ENCODE data around the gene HSF4. TPM values are rescaled to one million over a fixed set of nuclear protein-coding genes. Genes with fewer than 3 reads are reported as not detected.

HSF4 gene
- total RNA-seq, 4 donors from 2014 or later, result 29.5 to 136 (median 76.6) TPM

DNA sequence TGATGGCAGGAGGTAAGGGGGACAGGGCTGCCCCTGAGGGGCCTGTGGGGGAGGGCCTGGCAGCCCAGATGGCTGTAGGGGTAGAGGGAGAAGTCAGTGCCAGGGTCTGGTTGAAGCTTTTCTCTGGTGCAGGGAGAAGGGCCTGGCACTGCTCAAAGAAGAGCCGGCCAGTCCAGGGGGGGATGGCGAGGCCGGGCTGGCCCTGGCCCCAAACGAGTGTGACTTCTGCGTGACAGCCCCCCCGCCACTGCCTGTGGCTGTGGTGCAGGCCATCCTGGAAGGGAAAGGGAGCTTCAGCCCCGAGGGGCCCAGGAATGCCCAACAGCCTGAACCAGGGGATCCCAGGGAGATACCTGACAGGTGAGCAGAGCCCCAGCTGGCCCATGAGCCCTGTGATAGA, 3.0 kb downstream of the HSF4 start:
- Histone ChIP-seq H3K4me1 (peaks cover 15 to 62% (median 52%) of the 10 kb centered on the region in 4 donors), H3K27ac (no peak overlapping the region), H3K4me3 (no peak overlapping the region), H3K9me3 (no peaks in the 10 kb centered on the region), H3K27me3 (peaks cover 43% of the 10 kb centered on the region), H3K36me3 (no peaks in the 10 kb centered on the region)
- no peak for TF ChIP-seq POLR2A (IDR thresholded peaks at IDR 0.05)
- no peak for TF ChIP-seq EP300 (IDR thresholded peaks at IDR 0.05; ENCODE audit: low read depth)
- TF ChIP-seq, protein P1, sequence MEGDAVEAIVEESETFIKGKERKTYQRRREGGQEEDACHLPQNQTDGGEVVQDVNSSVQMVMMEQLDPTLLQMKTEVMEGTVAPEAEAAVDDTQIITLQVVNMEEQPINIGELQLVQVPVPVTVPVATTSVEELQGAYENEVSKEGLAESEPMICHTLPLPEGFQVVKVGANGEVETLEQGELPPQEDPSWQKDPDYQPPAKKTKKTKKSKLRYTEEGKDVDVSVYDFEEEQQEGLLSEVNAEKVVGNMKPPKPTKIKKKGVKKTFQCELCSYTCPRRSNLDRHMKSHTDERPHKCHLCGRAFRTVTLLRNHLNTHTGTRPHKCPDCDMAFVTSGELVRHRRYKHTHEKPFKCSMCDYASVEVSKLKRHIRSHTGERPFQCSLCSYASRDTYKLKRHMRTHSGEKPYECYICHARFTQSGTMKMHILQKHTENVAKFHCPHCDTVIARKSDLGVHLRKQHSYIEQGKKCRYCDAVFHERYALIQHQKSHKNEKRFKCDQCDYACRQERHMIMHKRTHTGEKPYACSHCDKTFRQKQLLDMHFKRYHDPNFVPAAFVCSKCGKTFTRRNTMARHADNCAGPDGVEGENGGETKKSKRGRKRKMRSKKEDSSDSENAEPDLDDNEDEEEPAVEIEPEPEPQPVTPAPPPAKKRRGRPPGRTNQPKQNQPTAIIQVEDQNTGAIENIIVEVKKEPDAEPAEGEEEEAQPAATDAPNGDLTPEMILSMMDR (IDR thresholded peaks at IDR 0.05), result no peak
- no peak for TF ChIP-seq POLR2AphosphoS5 (IDR thresholded peaks at IDR 0.05)
- WGBS, 2 donors (ENCODE audit: low coverage in 1 of 2), result 91% methylated on average over 7 of the region's 7 CpGs; no CpG with 5 or more reads in 1 of the 2 donors
- intact Hi-C loops (cut with DNase I; ENCODE audit: low total_unique reads) (no loop called here), in situ Hi-C loops (cut with MboI; ENCODE audit: low pct_ligation_motif_present in 1 of 4, low pct_unique_long_range_greater_than_20kb in 1 of 4, low sequenced_read_pairs in 3 of 4) (loop anchor here in 2 of 4 donors (25.0 kb wide), 2 partner anchors 180 to 205 kb away; partner anchors contain the start of genes CES3 (in 1 of the 2) and CES4A (in 1 of the 2))
- peak; percentile 6 for DNase-seq

DNA sequence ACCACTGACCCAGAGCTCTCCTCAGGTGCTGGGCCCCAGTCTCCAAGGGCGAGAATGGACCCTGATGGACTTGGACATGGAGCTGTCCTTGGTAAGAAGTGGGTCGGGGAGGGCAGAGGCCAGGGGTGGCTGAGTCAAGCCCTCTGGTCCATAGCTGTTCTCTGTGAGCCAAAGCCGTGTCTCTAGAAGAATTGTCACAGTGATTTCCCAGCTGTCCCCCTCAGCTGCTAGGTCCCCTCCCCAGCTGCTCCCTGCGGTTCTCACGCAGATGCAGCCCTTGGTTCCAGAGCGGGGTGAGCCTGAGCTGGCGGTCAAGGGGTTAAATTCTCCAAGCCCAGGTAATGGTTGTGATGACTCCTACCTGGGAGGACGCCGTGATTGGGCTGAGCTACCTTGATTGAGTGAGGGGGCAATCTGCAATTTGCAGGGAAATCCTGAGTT, 4.5 kb downstream of the HSF4 start:
- intact Hi-C loops (cut with DNase I; ENCODE audit: low total_unique reads) (no loop called here), in situ Hi-C loops (cut with MboI; ENCODE audit: low pct_ligation_motif_present in 1 of 4, low pct_unique_long_range_greater_than_20kb in 1 of 4, low sequenced_read_pairs in 3 of 4) (loop anchor here in 2 of 4 donors (25.0 kb wide), 2 partner anchors 182 to 207 kb away; partner anchors contain the start of genes CES3 (in 1 of the 2) and CES4A (in 1 of the 2))
- Histone ChIP-seq H3K27ac (peak overlapping the region; percentile 82 to 87 (median 83)), H3K9me3 (no peaks in the 10 kb centered on the region), H3K36me3 (no peaks in the 10 kb centered on the region), H3K4me1 (peaks cover 23 to 59% (median 48%) of the 10 kb centered on the region in 4 donors), H3K4me3 (no peak overlapping the region), H3K27me3 (peaks cover 29% of the 10 kb centered on the region)
- no peak for DNase-seq
- no peak for TF ChIP-seq POLR2A (IDR thresholded peaks at IDR 0.05)
- no peak for TF ChIP-seq EP300 (IDR thresholded peaks at IDR 0.05; ENCODE audit: low read depth)
- no peak for TF ChIP-seq POLR2AphosphoS5 (IDR thresholded peaks at IDR 0.05)
- TF ChIP-seq, protein P1 (IDR thresholded peaks at IDR 0.05), result no peak
- WGBS, 2 donors (ENCODE audit: low coverage in 1 of 2), result 70% methylated on average over 9 of the region's 9 CpGs; no CpG with 5 or more reads in 1 of the 2 donors

DNA sequence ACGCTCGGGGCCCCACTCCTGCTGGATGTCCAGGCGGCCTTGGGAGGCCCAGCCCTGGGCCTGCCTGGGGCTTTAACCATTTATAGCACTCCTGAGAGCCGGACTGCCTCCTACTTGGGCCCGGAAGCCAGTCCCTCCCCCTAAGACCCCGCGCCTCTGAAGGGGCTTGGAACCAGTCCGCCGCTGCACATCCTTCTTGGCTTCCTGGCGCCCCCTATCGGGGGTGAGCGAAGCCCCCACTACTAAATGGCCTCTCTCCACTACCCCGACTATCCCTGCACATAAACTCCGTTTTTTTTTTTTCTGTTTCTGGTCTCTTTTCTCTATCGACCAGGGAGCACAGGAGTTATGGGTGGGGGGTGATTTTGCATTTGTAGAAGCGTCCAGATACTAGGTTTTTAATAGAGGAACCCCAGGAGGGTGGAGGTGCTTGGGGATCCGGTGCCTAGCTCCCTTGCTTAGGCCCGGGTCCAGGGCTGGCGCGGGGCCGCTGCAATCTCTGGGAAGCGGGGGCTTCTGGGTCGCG, 5.2 kb downstream of the HSF4 start:
- H3K4me3 ChIP-seq, result peak overlapping the region; percentile 28 to 52 (median 43)
- peak; percentile 38 for DNase-seq
- H3K27me3 ChIP-seq, result peaks cover 22% of the 10 kb centered on the region
- H3K36me3 ChIP-seq, result no peaks in the 10 kb centered on the region
- 9 to 20% methylated on average over 11 to 24 of the region's 24 CpGs for WGBS, 2 donors (ENCODE audit: low coverage in 1 of 2)
- in situ Hi-C loops (cut with MboI; ENCODE audit: low pct_ligation_motif_present in 1 of 4, low pct_unique_long_range_greater_than_20kb in 1 of 4, low sequenced_read_pairs in 3 of 4) (loop anchor here in 2 of 4 donors (25.0 kb wide), 2 partner anchors 182 to 207 kb away; partner anchors contain the start of genes CES3 (in 1 of the 2) and CES4A (in 1 of the 2)), intact Hi-C loops (cut with DNase I; ENCODE audit: low total_unique reads) (loop anchor here (5.0 kb wide), 1 partner anchor 362 kb away; no protein-coding TSS in a partner anchor)
- no peaks in the 10 kb centered on the region for H3K9me3 ChIP-seq
- TF ChIP-seq EP300 (IDR thresholded peaks at IDR 0.05; ENCODE audit: low read depth) (no peak), POLR2A (IDR thresholded peaks at IDR 0.05) (no peak), POLR2AphosphoS5 (IDR thresholded peaks at IDR 0.05) (no peak)
- TF ChIP-seq, protein P1 (IDR thresholded peaks at IDR 0.05), result peak; percentile 22 to 54 (median 47)
- peaks cover 29 to 58% (median 47%) of the 10 kb centered on the region in 4 donors for H3K4me1 ChIP-seq
- H3K27ac ChIP-seq, result peak overlapping the region; percentile 82 to 87 (median 83)

DNA sequence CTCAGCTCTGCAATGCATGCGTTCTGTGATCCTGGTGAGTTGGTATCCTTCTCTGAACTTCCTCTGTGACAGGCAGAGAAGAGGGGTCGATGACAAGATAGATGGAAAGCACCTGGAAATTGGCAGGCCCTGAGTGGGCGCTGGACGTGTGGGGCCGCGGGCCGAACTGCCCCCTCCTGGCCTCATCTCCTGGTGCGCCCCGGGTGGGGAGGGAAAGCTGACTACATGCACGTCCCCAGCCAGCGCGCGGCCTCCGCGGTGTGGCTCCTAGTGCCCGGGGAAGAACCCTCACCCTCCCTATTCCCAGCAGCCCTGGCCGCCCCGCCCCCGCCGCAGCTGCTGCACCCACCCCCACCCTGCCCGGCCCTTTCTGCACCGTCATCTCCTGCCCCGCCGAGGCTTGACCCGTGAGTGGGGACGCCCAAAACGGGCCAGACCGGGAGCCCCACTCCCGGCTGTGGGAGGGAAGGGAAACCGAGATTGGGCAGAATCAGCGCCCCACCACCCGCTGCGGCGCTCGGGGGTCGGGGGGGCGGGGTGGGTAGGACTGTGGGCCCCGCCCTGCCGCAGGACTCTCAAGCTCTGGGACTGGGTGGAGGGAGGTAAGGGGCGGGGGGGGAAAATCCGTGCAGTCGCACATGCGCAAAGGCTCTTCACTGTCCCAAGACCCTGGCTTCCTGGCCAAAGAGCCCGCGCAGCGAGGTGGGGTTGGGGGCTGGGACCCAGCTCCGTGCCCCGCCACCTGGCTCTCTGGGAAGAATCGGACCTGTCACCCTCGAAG, 5.8 kb downstream of the HSF4 start, which contains the start of gene NOL3:
NOL3 (plus strand) TSS at position 371 of the 781 bp plus-strand sequence.
- H3K4me3 ChIP-seq, result peak within 1 kb of the TSS; percentile 28 to 52 (median 43)
- peaks cover 16% of the 10 kb centered on the region for H3K27me3 ChIP-seq
- peaks cover 30 to 55% (median 43%) of the 10 kb centered on the region in 4 donors for H3K4me1 ChIP-seq
- peak within 1 kb of the TSS; percentile 82 to 87 (median 83) for H3K27ac ChIP-seq
- H3K9me3 ChIP-seq, result no peaks in the 10 kb centered on the region
- intact Hi-C loops (cut with DNase I; ENCODE audit: low total_unique reads) (loop anchor here (5.0 kb wide), 1 partner anchor 363 kb away; no protein-coding TSS in a partner anchor), in situ Hi-C loops (cut with MboI; ENCODE audit: low pct_ligation_motif_present in 1 of 4, low pct_unique_long_range_greater_than_20kb in 1 of 4, low sequenced_read_pairs in 3 of 4) (loop anchor here in 2 of 4 donors (25.0 kb wide), 2 partner anchors 183 to 208 kb away; partner anchors contain the start of genes CES3 (in 1 of the 2) and CES4A (in 1 of the 2))
- peak; percentile 88 for DNase-seq
- WGBS, 2 donors (ENCODE audit: low coverage in 1 of 2), result 0 to 3% methylated on average over 2 to 31 of the region's 50 CpGs
- H3K36me3 ChIP-seq, result no peaks in the 10 kb centered on the region
- no peak for TF ChIP-seq EP300 (IDR thresholded peaks at IDR 0.05; ENCODE audit: low read depth)
- peak; percentile 24 to 61 (median 31) for TF ChIP-seq POLR2AphosphoS5 (IDR thresholded peaks at IDR 0.05)
- TF ChIP-seq POLR2A (IDR thresholded peaks at IDR 0.05), result peak; percentile 57
- TF ChIP-seq, protein P1 (IDR thresholded peaks at IDR 0.05), result no peak

All from transverse colon (tissue), 4 donors.